Nephron (organoid): ENCODE measurements around the gene SMYD3.

Source experiments
- H3K27ac Mint-ChIP-seq, 3 experiments: 2 replicates each; pipeline ENCODE4 v1.8.0; 2020; ENCODE audit warnings: mixed read lengths in 3 of 3, mild to moderate bottlenecking in 2 of 3, moderate library complexity in 1 of 3
- H3K27me3 Mint-ChIP-seq: 2 replicates; pipeline ENCODE4 v1.8.0; 2021; ENCODE audit warnings: low read depth, mild to moderate bottlenecking, moderate library complexity, mixed read lengths
- H3K36me3 Mint-ChIP-seq: 2 replicates; pipeline ENCODE4 v1.8.0; 2020; ENCODE audit warnings: low read depth, mixed read lengths
- H3K4me1 Mint-ChIP-seq: 2 replicates; pipeline ENCODE4 v1.8.0; 2020; ENCODE audit warnings: mixed read lengths
- H3K4me3 Mint-ChIP-seq, 3 experiments: 2 replicates each; pipeline ENCODE4 v1.8.0; 2020; ENCODE audit warnings: mild to moderate bottlenecking in 3 of 3, mixed read lengths in 3 of 3, moderate library complexity in 2 of 3
- H3K9me3 Mint-ChIP-seq: 2 replicates; pipeline ENCODE4 v1.8.0; 2020; ENCODE audit warnings: mixed read lengths
- CTCF ChIP-seq, 3 experiments: fragments of 200-600 bp; sonication (generic); IDR thresholded peaks; one replicate each; pipeline ENCODE4 v1.5.0; 2021; ENCODE audit warnings: antibody characterized with exemption in 3 of 3; ENCODE audit not compliant: unreplicated experiment in 3 of 3

The SMYD3 gene

GRCh38 chr1:245874942-245875580 lies 632.0 kb downstream of the SMYD3 start:
- Mint-ChIP-seq H3K27ac (peak overlapping the region; percentile 94 to 98 (median 97)), H3K27me3 (peaks cover 6% of the 10 kb centered on the region), H3K9me3 (no peaks in the 10 kb centered on the region)

GRCh38 chr1:245873883-245874671 lies 633.0 kb downstream of the SMYD3 start:
- Mint-ChIP-seq H3K4me3 (no peak overlapping the region), H3K9me3 (no peaks in the 10 kb centered on the region), H3K27me3 (peaks cover 9% of the 10 kb centered on the region), H3K27ac (peak overlapping the region; percentile 94 to 98 (median 97)), H3K4me1 (peaks cover 54% of the 10 kb centered on the region), H3K36me3 (no peaks in the 10 kb centered on the region)
- TF ChIP-seq CTCF (IDR thresholded peaks at IDR 0.05; ENCODE audit: unreplicated experiment in 3 of 3) = no peak

More at GRCh38 chr1:245874942-245875580, 632.0 kb downstream of the SMYD3 start:
- no peaks in the 10 kb centered on the region for H3K36me3 Mint-ChIP-seq
- TF ChIP-seq CTCF (IDR thresholded peaks at IDR 0.05; ENCODE audit: unreplicated experiment in 3 of 3) = no peak
- peaks cover 50% of the 10 kb centered on the region for H3K4me1 Mint-ChIP-seq
- peak overlapping the region in 2 of 3 experiments; percentile 3 to 5 for H3K4me3 Mint-ChIP-seq

GRCh38 chr1:245873068-245873467 lies 634.0 kb downstream of the SMYD3 start:
- Mint-ChIP-seq H3K27me3 (peaks cover 9% of the 10 kb centered on the region), H3K4me3 (no peak overlapping the region), H3K4me1 (peaks cover 54% of the 10 kb centered on the region), H3K9me3 (no peaks in the 10 kb centered on the region), H3K36me3 (no peaks in the 10 kb centered on the region), H3K27ac (peak overlapping the region in 2 of 3 experiments; percentile 57 to 64)
- no peak for TF ChIP-seq CTCF (IDR thresholded peaks at IDR 0.05; ENCODE audit: unreplicated experiment in 3 of 3)

- no peaks in the 10 kb centered on the region for H3K9me3 Mint-ChIP-seq
- H3K4me3 Mint-ChIP-seq = no peak overlapping the region
- peaks cover 54% of the 10 kb centered on the region for H3K4me1 Mint-ChIP-seq
- peaks cover 9% of the 10 kb centered on the region for H3K27me3 Mint-ChIP-seq
- H3K36me3 Mint-ChIP-seq = no peaks in the 10 kb centered on the region
- peak overlapping the region in 2 of 3 experiments; percentile 57 to 64 for H3K27ac Mint-ChIP-seq
- TF ChIP-seq CTCF (IDR thresholded peaks at IDR 0.05; ENCODE audit: unreplicated experiment in 3 of 3) = no peak
Observed at GRCh38 chr1:245872475-245872874, 634.6 kb downstream of the SMYD3 start.

- H3K27me3 Mint-ChIP-seq = peaks cover 9% of the 10 kb centered on the region
- no peaks in the 10 kb centered on the region for H3K9me3 Mint-ChIP-seq
- no peaks in the 10 kb centered on the region for H3K36me3 Mint-ChIP-seq
- TF ChIP-seq CTCF (IDR thresholded peaks at IDR 0.05; ENCODE audit: unreplicated experiment in 3 of 3) = no peak
- no peak overlapping the region for H3K4me3 Mint-ChIP-seq
- H3K4me1 Mint-ChIP-seq = peaks cover 54% of the 10 kb centered on the region
- peak overlapping the region in 2 of 3 experiments; percentile 61 to 66 for H3K27ac Mint-ChIP-seq
Observed at GRCh38 chr1:245871915-245872314, 635.2 kb downstream of the SMYD3 start.
